Immature natural killer cell (primary cell): Measurements from ENCODE around the gene FOXP4. TPM values are rescaled to one million over a fixed set of nuclear protein-coding genes. Genes with fewer than 3 reads are reported as not detected.

Experiments
- DNase-seq, 3 donors: peaks; one replicate each; pipeline ENCODE4 v3.0.0; 2022; ENCODE audit warnings: mixed read lengths in 1 of 3
- H3K27ac Mint-ChIP-seq, 6 donors: one replicate each; pipeline ENCODE4 v1.8.0; 2020; ENCODE audit warnings: mixed read lengths in 6 of 6, mild to moderate bottlenecking in 5 of 6, inconsistent platforms in 4 of 6, moderate library complexity in 3 of 6
- H3K27me3 Mint-ChIP-seq, 3 donors: one replicate each; pipeline ENCODE4 v1.8.0; 2020 to 2021; ENCODE audit warnings: low read depth in 3 of 3, mild to moderate bottlenecking in 3 of 3, mixed read lengths in 3 of 3, moderate library complexity in 3 of 3, inconsistent platforms in 1 of 3
- H3K36me3 Mint-ChIP-seq, 3 donors: one replicate each; pipeline ENCODE4 v1.8.0; 2020; ENCODE audit warnings: mixed read lengths in 3 of 3, inconsistent platforms in 2 of 3, mild to moderate bottlenecking in 2 of 3
- H3K4me1 Mint-ChIP-seq, 2 donors: one replicate each; pipeline ENCODE4 v1.8.0; 2020; ENCODE audit warnings: inconsistent platforms in 2 of 2, mild to moderate bottlenecking in 2 of 2, mixed read lengths in 2 of 2, moderate library complexity in 1 of 2
- H3K4me3 Mint-ChIP-seq, 5 donors: one replicate each; pipeline ENCODE4 v1.8.0; 2020; ENCODE audit warnings: mild to moderate bottlenecking in 5 of 5, mixed read lengths in 5 of 5, inconsistent platforms in 3 of 5, moderate library complexity in 3 of 5
- H3K9me3 Mint-ChIP-seq, 6 donors: one replicate each; pipeline ENCODE4 v1.8.0; 2020; ENCODE audit warnings: mild to moderate bottlenecking in 6 of 6, mixed read lengths in 6 of 6, inconsistent platforms in 4 of 6, moderate library complexity in 3 of 6
- polyA plus RNA-seq, 3 donors: library from polyadenylated mRNA; unstranded; fragments of 300-500 nt; fragmentation: Illumina TruSeq; gene quantifications; one replicate each; pipeline ENCODE4 v1.2.3, GENCODE V29; 2021

FOXP4 gene, protein sequence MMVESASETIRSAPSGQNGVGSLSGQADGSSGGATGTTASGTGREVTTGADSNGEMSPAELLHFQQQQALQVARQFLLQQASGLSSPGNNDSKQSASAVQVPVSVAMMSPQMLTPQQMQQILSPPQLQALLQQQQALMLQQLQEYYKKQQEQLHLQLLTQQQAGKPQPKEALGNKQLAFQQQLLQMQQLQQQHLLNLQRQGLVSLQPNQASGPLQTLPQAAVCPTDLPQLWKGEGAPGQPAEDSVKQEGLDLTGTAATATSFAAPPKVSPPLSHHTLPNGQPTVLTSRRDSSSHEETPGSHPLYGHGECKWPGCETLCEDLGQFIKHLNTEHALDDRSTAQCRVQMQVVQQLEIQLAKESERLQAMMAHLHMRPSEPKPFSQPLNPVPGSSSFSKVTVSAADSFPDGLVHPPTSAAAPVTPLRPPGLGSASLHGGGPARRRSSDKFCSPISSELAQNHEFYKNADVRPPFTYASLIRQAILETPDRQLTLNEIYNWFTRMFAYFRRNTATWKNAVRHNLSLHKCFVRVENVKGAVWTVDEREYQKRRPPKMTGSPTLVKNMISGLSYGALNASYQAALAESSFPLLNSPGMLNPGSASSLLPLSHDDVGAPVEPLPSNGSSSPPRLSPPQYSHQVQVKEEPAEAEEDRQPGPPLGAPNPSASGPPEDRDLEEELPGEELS
- polyA plus RNA-seq = under 1 TPM; 0.10 to 0.73 (median 0.68) TPM

DNA sequence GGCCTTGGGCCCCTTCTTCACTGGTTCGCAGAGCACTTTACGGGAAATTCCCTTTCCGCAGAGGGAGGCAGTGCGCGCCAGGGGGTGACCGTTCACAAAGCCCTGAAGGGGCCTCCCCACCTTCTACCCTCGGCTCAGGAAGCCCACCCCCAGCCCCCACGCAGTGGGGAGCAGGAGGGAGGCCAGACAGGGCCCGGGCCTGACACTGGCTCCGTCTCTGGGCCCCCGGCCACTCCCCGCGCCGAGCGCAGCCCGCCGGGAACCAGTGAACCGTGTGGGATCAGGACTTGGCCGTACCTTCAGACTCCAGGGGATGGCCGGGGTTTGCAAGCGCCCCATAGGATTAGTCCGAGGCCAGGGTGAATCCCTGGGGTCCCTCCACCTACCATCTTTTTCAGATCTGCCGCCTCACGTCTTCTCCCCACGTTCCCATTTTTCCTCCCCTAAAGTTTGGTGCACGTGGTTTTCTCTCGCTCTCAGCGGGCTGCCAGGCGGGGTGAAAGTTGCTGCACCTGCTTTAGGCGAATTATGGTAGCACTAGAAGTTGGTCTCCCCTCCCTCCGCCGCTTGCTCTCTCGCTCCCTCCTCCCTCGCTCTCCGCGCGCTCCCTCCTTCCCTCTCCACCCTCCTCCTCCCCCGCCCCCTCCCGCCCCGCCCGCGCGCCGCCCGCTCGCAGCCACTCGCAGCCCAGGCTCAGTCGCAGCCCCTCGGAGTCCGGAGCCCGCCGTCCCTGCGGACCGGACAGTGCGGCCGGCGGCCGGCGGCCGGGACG is at the start of gene FOXP4:
FOXP4 (plus strand) TSS at position 679 of the 772 bp plus-strand sequence. CDS start 19,380 bp downstream, outside the sequence.
- Mint-ChIP-seq H3K27ac (peak within 1 kb of the TSS in 5 of 6 donors; percentile 38 to 92 (median 85)), H3K9me3 (no peaks in the 10 kb centered on the region), H3K4me1 (peaks cover 38 to 43% of the 10 kb centered on the region in 2 donors), H3K36me3 (peaks cover 0 to 6% (median 0%) of the 10 kb centered on the region in 3 donors), H3K27me3 (peaks cover 7 to 22% (median 8%) of the 10 kb centered on the region in 3 donors), H3K4me3 (peak within 1 kb of the TSS; percentile 92 to 96 (median 94))
- peak; percentile 68 to 77 (median 75) for DNase-seq

DNA sequence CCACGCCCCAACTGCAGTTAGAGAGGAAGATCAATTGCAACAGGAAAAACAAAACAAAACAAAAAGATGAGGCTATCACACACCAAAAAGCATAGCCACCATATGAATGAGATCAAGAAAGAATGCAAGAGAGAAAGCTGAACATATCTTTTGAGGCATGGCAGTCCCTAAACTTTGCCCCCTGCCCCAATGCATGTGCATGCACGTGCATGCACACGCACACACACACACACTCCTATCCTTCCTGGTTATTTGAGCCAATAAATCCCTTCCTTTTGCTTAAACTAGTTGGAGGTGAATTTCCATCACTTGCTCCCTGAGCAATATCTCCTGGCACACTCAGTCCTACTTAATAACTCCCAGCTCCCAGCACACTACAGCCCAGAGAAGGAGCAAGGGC is 48.6 kb upstream of the FOXP4 start:
- H3K27me3 Mint-ChIP-seq = peaks cover 7 to 15% (median 8%) of the 10 kb centered on the region in 3 donors

DNA sequence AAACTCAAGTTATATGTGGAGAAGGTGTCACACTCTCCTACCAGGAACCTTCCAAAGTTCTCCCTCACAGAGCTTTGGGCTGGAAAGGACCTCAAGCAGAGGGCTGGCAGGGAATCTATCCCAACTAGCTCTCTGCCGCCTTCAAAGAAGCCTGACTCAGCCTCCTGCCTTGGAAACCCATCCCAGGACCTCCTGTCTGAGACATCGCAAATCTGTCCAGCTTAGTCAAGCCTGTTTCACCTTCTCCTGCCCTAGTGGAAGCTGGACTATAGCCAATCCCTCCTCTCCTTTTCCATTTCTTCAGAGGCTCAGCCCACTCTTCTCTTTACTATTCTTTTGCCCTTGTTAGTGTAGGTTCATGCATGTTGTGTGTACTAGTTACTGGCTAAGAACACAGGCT is 48.2 kb upstream of the FOXP4 start:
- Mint-ChIP-seq H3K4me1 (peaks cover 13 to 24% of the 10 kb centered on the region in 2 donors), H3K9me3 (no peaks in the 10 kb centered on the region), H3K27ac (no peak overlapping the region), H3K36me3 (no peaks in the 10 kb centered on the region), H3K27me3 (peaks cover 9 to 16% (median 9%) of the 10 kb centered on the region in 3 donors), H3K4me3 (no peak overlapping the region)
- DNase-seq = no peak

More for the DNA sequence above, 48.6 kb upstream of the FOXP4 start:
- Mint-ChIP-seq H3K27ac (no peak overlapping the region), H3K4me3 (no peak overlapping the region), H3K9me3 (peaks cover 0 to under 1% (median 0%) of the 10 kb centered on the region in 6 donors), H3K4me1 (peaks cover 9 to 20% of the 10 kb centered on the region in 2 donors), H3K36me3 (no peaks in the 10 kb centered on the region)
- DNase-seq = no peak

DNA sequence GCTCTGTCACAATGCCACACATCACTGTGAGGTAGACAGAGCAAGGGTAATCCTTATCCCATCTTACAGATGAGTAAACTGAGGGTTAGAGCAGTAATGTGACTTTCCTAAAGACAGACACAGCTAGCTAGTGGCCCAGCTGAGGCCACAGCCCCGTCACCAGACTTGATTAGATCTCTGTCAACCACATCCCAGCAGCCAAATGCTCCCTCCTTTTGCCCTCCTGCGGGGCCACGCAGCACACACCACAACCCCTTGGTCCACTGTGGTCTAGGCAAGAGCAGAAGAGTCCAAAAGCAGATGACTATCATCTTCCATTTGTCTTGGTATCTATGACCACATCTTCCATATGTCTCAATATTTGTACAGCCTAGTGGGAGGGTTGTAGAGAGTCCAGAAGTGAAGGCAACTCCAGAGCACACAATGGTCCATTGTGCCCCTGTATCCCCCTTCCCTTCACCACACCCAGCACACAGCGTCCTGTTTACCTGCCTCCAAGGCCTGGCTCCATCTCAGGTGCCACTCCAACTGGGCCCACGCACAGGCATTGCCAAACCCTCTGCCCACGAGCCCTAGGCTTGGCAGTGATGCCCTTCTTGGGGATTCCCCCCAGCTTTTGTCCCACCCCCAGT is 47.1 kb upstream of the FOXP4 start:
- Mint-ChIP-seq H3K4me1 (peaks cover 18 to 30% of the 10 kb centered on the region in 2 donors), H3K27me3 (peaks cover 9 to 18% (median 14%) of the 10 kb centered on the region in 3 donors), H3K27ac (peak overlapping the region in 1 of 6 donors; percentile 17), H3K9me3 (no peaks in the 10 kb centered on the region), H3K4me3 (no peak overlapping the region), H3K36me3 (no peaks in the 10 kb centered on the region)
- peak in 2 of 3 donors; percentile 18 to 26 for DNase-seq

DNA sequence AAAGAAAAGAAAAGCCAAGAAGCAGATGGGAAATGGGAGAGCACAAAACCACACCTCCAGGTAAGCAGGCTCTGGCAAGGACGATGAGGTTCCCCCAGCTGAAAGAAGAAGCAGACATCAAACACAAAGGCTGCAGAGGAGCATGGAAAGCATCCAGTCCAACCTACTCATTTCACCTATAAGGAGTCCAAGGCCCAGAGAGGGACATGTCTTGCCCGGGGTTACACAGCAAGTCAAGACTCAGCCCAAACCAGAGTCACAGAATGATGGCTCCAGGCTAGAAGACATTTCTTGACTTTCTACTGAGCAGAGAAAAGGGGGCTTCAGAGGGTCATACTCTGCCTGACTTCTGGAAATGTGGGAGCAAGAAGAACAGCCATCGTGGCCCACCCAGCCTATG is 45.6 kb upstream of the FOXP4 start:
- no peak overlapping the region for H3K27ac Mint-ChIP-seq
- peaks cover 0 to 5% (median 0%) of the 10 kb centered on the region in 6 donors for H3K9me3 Mint-ChIP-seq
- DNase-seq = no peak
- peaks cover 0 to 3% (median 0%) of the 10 kb centered on the region in 3 donors for H3K36me3 Mint-ChIP-seq
- H3K27me3 Mint-ChIP-seq = peaks cover 13 to 25% (median 18%) of the 10 kb centered on the region in 3 donors
- peaks cover 27 to 44% of the 10 kb centered on the region in 2 donors for H3K4me1 Mint-ChIP-seq
- H3K4me3 Mint-ChIP-seq = no peak overlapping the region

DNA sequence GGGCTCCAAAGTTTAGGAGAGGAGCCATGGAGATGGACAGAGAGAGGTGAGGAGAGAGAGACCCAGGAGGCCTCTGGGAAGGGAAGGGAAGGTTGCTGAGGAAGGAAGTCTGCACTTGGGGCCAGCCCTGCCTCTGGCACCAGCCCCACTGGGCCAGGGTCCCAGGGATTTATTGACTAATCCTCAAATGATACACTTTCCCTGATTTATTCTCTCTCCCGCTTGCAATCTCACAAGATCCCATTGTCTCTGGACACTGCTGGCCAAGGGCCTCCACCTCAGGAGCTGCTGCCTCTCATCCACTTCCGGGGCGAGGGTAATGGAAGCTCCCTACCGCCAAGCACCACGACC is 43.6 kb upstream of the FOXP4 start:
- H3K36me3 Mint-ChIP-seq = peaks cover 0 to 3% (median 0%) of the 10 kb centered on the region in 3 donors
- H3K4me1 Mint-ChIP-seq = peaks cover 28 to 48% of the 10 kb centered on the region in 2 donors
- H3K4me3 Mint-ChIP-seq = peak overlapping the region in 1 of 5 donors; percentile 65
- no peak overlapping the region for H3K27ac Mint-ChIP-seq
- no peak for DNase-seq
- H3K27me3 Mint-ChIP-seq = peaks cover 17 to 35% (median 20%) of the 10 kb centered on the region in 3 donors
- peaks cover 0 to 5% (median 0%) of the 10 kb centered on the region in 6 donors for H3K9me3 Mint-ChIP-seq

DNA sequence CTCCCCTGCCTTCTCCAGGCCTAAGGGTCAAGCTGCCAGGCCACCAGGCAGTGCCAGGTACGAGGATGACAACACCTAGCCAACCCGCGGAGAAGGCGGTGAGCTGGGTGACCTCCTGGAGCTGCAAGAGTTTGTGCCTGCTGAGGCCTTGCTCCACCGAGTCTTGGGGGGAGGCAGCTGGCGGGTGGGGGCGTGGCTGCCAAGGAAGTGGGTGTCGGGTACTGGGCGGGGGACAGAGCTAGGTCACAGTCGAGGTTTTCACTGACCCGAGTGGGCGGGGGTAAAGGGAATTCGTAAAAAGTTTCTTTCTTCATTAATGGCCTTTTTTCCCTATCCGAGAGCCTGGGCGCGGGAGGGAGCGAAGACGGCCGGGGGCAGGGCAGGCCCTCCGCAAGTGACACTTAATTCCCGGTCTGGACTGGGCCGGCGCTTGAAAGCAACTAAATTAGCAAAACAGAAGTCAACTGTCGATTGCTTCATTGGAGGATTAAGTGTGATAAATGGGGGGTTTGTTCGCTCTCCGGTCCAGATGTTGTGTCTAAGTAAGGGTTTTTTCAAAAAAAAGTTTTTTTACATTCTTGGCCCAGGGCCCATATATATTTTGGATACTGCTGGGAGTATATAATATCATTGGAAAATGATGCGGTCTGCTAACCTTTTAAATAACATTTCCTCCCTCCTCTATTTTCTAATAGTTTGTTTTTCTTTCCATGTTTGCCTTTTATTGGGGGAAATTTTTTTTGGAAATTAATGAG is 43.1 kb upstream of the FOXP4 start:
- Mint-ChIP-seq H3K36me3 (peaks cover 0 to 3% (median 0%) of the 10 kb centered on the region in 3 donors), H3K27ac (no peak overlapping the region), H3K27me3 (peaks cover 17 to 37% (median 20%) of the 10 kb centered on the region in 3 donors), H3K4me3 (peak overlapping the region in 4 of 5 donors; percentile 53 to 65 (median 54)), H3K9me3 (peaks cover 0 to 5% (median 0%) of the 10 kb centered on the region in 6 donors), H3K4me1 (peaks cover 28 to 48% of the 10 kb centered on the region in 2 donors)
- DNase-seq = peak; percentile 23 to 38 (median 34)

DNA sequence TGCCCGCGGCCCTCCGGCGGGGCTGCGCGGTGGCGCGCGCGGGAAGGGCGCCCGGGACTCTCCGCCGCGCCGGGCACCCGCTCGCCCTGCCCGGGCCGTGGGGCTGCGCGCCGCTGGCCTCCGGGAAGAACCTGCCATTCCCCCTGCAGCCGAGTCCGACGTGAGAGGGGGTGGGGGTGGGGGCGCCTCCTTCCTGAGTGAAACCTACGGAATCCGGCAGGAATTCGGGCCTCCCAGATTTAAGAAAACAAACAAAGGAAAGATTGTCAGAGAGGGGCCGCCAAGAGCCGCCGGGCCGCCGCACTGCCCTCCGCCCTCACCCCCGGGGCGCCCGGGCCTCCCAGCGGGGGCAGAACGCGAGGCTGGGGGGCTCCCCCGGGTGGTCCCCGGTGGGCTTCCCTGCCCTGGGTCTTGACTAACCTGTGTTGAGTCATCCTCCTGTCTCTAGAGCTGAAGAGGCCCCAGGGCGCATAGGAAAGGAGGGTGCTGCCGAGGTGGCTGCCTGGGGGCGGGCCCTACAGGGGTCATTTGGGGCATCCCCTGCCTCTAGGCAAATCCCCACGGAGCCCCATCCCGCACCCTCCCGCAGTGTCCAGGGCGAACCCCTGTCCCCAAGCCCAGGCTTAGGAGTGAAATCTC is 42.2 kb upstream of the FOXP4 start:
- H3K27ac Mint-ChIP-seq = no peak overlapping the region

DNA sequence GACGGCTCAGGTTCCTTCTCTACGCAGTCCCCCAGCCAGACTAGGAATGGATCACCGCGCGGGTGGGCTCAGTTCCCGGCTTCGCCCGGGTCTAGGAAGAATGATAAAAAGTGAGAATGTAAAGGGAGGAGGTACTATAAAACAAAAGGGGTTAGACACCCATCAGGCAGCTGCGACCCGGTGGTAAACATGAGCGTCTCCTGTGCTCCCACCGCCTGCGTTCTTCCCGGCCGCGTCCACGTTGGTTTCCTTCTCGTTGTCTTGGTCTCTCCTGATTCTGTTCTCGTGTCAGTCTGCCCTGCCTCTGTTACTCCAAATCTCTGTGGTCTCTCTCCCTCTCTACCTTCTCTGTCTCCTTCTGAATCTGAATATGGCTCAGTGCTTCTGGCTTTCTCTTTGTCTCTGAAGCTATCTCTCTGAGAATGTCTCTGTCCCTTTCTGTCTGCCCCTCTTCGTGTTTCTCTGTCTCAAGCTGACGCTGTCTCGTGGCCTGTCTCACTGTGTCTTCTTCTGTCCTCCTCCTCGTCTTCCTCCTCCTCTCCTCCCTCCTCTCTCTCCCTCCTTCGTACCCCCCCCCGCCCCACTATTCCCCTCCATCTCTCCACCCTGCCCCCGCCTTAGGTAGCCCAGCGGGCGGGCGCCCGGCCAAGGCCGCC is 41.6 kb upstream of the FOXP4 start:
- Mint-ChIP-seq H3K27me3 (peaks cover 17 to 37% (median 19%) of the 10 kb centered on the region in 3 donors), H3K4me1 (peaks cover 23 to 37% of the 10 kb centered on the region in 2 donors), H3K27ac (no peak overlapping the region), H3K4me3 (peak overlapping the region; percentile 1 to 83 (median 67)), H3K9me3 (peaks cover 0 to 5% (median 0%) of the 10 kb centered on the region in 6 donors), H3K36me3 (peaks cover 0 to 3% (median 0%) of the 10 kb centered on the region in 3 donors)
- no peak for DNase-seq

More for the DNA sequence above, 42.2 kb upstream of the FOXP4 start:
- peaks cover 0 to 3% (median 0%) of the 10 kb centered on the region in 3 donors for H3K36me3 Mint-ChIP-seq
- H3K27me3 Mint-ChIP-seq = peaks cover 17 to 37% (median 20%) of the 10 kb centered on the region in 3 donors
- H3K4me1 Mint-ChIP-seq = peaks cover 27 to 42% of the 10 kb centered on the region in 2 donors
- peaks cover 0 to 5% (median 0%) of the 10 kb centered on the region in 6 donors for H3K9me3 Mint-ChIP-seq
- H3K4me3 Mint-ChIP-seq = peak overlapping the region in 4 of 5 donors; percentile 1 to 83 (median 75)
- DNase-seq = no peak

DNA sequence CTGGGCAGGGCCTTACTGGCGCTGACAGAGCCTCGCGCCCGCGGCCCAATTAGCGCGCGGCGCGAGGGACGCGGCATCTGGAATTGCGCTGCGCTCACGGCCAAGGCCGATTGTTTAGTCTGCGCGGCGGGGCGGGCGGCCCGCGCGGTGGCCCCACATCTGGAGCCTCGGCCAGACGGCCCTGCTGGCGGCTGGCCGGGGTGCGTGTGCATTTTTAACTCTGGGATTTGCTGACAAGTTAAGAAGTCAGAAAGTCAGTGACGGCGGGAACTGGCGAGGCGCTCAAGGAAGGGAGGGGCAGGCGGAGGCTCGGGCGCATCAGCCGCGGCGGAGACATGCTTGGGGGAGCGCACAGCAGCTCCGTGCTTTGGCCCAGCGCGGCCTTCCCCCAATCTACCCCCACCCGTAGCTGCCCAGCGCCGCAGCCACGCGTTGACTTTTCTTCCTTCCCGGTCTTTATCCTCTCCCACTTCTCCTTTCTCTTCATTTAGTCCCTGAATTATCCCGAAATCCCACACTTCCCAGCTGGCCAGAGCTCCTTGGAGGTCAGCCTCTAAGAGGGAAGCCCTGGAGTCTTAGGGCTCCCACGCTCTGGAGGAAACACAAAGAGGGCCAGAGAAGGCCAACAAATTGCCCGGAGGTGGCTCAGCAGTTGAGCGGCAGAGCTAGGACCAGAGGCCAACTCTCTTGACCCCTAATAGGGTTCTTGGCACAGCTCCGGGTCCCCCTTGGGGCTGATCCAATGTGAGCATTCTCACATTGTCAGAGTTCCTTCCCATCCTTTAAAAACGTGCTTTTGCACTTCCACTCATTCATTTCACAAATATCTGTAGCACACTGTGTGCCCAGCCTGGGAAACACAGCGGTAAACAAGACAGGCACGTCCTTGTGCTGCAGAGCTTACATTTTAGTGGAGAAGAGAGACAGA is 40.8 kb upstream of the FOXP4 start:
- H3K4me3 Mint-ChIP-seq = peak overlapping the region in 4 of 5 donors; percentile 34 to 61 (median 54)
- peaks cover 23 to 37% of the 10 kb centered on the region in 2 donors for H3K4me1 Mint-ChIP-seq
- H3K36me3 Mint-ChIP-seq = peaks cover 0 to 3% (median 0%) of the 10 kb centered on the region in 3 donors
- no peak for DNase-seq
- H3K9me3 Mint-ChIP-seq = peaks cover 0 to 5% (median 0%) of the 10 kb centered on the region in 6 donors
- peaks cover 19 to 37% (median 19%) of the 10 kb centered on the region in 3 donors for H3K27me3 Mint-ChIP-seq
- no peak overlapping the region for H3K27ac Mint-ChIP-seq

DNA sequence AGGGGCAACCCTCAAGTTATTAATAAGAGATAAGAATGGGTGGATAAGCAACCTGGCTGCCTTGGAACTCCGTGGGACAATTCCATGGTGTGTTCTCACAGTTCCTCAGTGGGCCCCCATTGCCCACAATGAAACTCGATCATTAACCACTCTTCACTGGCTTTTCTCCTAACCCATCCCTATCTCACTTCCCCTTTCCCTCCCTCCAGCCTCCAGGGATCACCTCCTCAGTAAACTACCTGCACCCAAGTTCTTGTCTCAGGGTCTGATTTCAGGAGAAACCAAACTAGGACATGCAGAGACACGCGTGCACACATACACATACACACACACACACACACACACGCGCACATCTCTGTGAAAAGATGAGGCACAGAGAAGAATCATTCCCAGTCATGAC is 37.7 kb upstream of the FOXP4 start:
- Mint-ChIP-seq H3K4me1 (peaks cover 10 to 19% of the 10 kb centered on the region in 2 donors), H3K4me3 (no peak overlapping the region), H3K27ac (no peak overlapping the region)

More for the DNA sequence above, 37.7 kb upstream of the FOXP4 start:
- DNase-seq = no peak
- peaks cover 0 to 5% (median 0%) of the 10 kb centered on the region in 6 donors for H3K9me3 Mint-ChIP-seq
- H3K27me3 Mint-ChIP-seq = peaks cover 13 to 33% (median 18%) of the 10 kb centered on the region in 3 donors
- H3K36me3 Mint-ChIP-seq = peaks cover 0 to 3% (median 0%) of the 10 kb centered on the region in 3 donors
